NCI-H510A (cell line): Measurements from ENCODE around the gene CHM.
A peak's percentile ranks its signal among the peaks of the same experiment; 100 is the strongest.
"Not testable (repeated sequence)": the region's sequence is repeated elsewhere in the genome, so short reads cannot be mapped to it uniquely, and the experiment has no call there.

Experiments used
- DNase-seq: peaks from one replicate; lab custom pipeline; 2025; lab: John Stamatoyannopoulos, UW

The CHM gene

GRCh38 chrX:86047174-86047935 is at the start of gene CHM:
Gene CHM (minus strand): TSS chrX:86047558. CDS start chrX:86047532, 26 bp downstream.
- DNase-seq: no peak

GRCh38 chrX:86078650-86079049 is 31.3 kb upstream of the CHM start:
- DNase-seq: no peak

- DNase-seq: no peak
Measured at GRCh38 chrX:86066998-86067397, 19.6 kb upstream of the CHM start.

GRCh38 chrX:86061407-86061806 is 14.0 kb upstream of the CHM start:
- DNase-seq: no peak

- DNase-seq: no peak
Measured at GRCh38 chrX:86051741-86052140, 4.4 kb upstream of the CHM start.

- no peak for DNase-seq
Measured at GRCh38 chrX:86047936-86048280, 550 bp upstream of the CHM start.

- no peak for DNase-seq
Measured at GRCh38 chrX:86044216-86044615, 3.1 kb downstream of the CHM start.

GRCh38 chrX:86039625-86040568 is 7.5 kb downstream of the CHM start:
- no peak for DNase-seq

GRCh38 chrX:86033385-86033784 is 14.0 kb downstream of the CHM start:
- DNase-seq: no peak

- DNase-seq: no peak
Measured at GRCh38 chrX:86028681-86029080, 18.7 kb downstream of the CHM start.

- no peak for DNase-seq
Measured at GRCh38 chrX:86023811-86024210, 23.5 kb downstream of the CHM start.

- no peak for DNase-seq
Measured at GRCh38 chrX:86021652-86022289, 25.6 kb downstream of the CHM start.

GRCh38 chrX:86016139-86016538 is 31.2 kb downstream of the CHM start:
- no peak for DNase-seq

GRCh38 chrX:86014959-86015358 is 32.4 kb downstream of the CHM start:
- not testable (repeated sequence) for DNase-seq

GRCh38 chrX:86014421-86014820 is 32.9 kb downstream of the CHM start:
- no peak for DNase-seq

- no peak for DNase-seq
Measured at GRCh38 chrX:86013792-86014191, 33.6 kb downstream of the CHM start.

- no peak for DNase-seq
Measured at GRCh38 chrX:86012188-86012587, 35.2 kb downstream of the CHM start.

- not testable (repeated sequence) for DNase-seq
Measured at GRCh38 chrX:86009803-86010202, 37.6 kb downstream of the CHM start.

GRCh38 chrX:86007891-86008290 is 39.5 kb downstream of the CHM start:
- not testable (repeated sequence) for DNase-seq

- DNase-seq: peak; percentile 71
Measured at GRCh38 chrX:86002076-86002896, 45.1 kb downstream of the CHM start.

GRCh38 chrX:85998954-85999353 is 48.4 kb downstream of the CHM start:
- DNase-seq: no peak

- no peak for DNase-seq
Measured at GRCh38 chrX:85996555-85996954, 50.8 kb downstream of the CHM start.
